Mucosa of gallbladder (tissue), 1 donor: ENCODE data around the gene MXD1. TPM values are rescaled to one million over a fixed set of nuclear protein-coding genes. Genes with fewer than 3 reads are reported as not detected.
"Not testable (repeated sequence)": the region's sequence is repeated elsewhere in the genome, so short reads cannot be mapped to it uniquely, and the experiment has no call there.

ENCODE experiments used
- DNase-seq: peaks from one replicate; pipeline ENCODE4 v3.0.0-alpha.2; 2020; ENCODE audit warnings: low spot score
- total RNA-seq: library from RNA; stranded (reverse); gene quantifications from one replicate; pipeline ENCODE4 v1.2.1, GENCODE V29; 2021
- donor health status: DM: no; HTN: no; CAD: no.

MXD1 gene
- 13.7 TPM for total RNA-seq

GRCh38 chr2:69914950-69915945 lies at the start of gene MXD1:
MXD1 (plus strand) TSS chr2:69915109; CDS start chr2:69915331, 222 bp downstream.
- DNase-seq = no peak

GRCh38 chr2:69888451-69888850 lies 26.5 kb upstream of the MXD1 start:
- no peak for DNase-seq

GRCh38 chr2:69889302-69889701 lies 25.6 kb upstream of the MXD1 start:
- DNase-seq = no peak

DNA sequence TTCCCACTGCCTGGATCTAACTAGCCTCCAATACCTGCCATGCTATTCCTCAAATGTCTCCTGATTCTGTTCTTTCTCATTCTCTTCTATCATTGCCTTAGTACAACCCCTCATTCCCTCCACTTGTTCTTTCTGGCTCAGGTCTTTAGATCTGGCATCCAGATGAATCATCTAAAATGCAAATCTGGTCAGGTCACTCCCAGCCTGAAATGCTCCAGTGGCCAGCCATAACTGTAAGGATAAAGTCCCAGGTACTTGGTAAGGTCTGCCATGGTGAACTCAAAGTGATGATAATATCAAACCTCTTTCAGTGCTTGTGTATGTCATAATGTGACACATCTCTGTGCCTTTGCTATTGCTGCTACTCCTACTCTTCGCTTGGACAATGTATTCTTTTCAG lies 24.0 kb upstream of the MXD1 start:
- no peak for DNase-seq

GRCh38 chr2:69892838-69893424 lies 22.0 kb upstream of the MXD1 start:
- not testable (repeated sequence) for DNase-seq

- DNase-seq = peak; percentile 72
Measured at GRCh38 chr2:69893684-69894551, 21.0 kb upstream of the MXD1 start, which contains the start of gene SNRNP27. SNRNP27 (plus strand) TSS chr2:69893956; CDS start chr2:69893985, 29 bp downstream.

- DNase-seq = not testable (repeated sequence)
Measured at GRCh38 chr2:69894737-69895136, 20.2 kb upstream of the MXD1 start.

DNA sequence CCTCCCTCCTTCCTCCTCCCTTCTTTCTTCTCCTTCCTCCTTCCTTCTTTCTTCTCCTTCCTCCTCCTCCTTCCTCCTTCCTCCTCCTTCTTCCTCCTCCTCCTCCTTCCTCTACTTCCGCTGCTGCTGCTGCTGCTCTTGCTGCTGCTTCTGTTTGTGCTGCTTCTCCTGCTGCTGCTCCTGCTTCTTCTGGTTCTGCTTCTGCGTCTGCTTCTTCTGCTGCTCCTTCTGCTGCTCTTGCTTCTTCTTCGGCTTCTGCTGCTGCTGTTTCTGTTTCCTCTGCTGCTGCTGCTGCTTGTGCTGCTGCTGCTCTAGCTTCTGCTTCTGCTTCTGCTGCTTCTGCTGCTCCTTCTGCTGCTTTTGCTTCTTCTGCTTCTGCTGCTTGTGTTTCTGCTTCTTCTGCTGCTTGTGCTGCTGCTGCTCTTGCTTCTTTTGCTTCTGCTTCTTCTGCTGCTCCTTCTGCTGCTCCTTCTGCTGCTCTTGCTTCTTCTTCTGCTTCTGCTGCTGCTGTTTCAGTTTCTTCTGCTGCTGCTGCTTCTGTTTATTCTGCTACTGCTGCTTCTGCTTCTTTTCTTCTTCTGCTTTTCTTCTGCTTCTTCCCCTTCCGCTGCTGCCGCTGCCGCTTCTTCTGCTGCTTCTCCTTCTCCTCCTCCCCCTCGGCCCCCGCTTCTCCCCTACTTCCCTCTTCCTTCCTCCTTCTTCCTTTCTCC lies 12.5 kb upstream of the MXD1 start:
- no peak for DNase-seq

GRCh38 chr2:69907216-69907615 lies 7.7 kb upstream of the MXD1 start:
- no peak for DNase-seq

- no peak for DNase-seq
Measured at GRCh38 chr2:69911985-69912563, 2.8 kb upstream of the MXD1 start.

- peak; percentile 100 for DNase-seq
Measured at GRCh38 chr2:69914164-69914949, 552 bp upstream of the MXD1 start.

GRCh38 chr2:69916106-69916505 lies 1.2 kb downstream of the MXD1 start:
- DNase-seq = no peak

DNA sequence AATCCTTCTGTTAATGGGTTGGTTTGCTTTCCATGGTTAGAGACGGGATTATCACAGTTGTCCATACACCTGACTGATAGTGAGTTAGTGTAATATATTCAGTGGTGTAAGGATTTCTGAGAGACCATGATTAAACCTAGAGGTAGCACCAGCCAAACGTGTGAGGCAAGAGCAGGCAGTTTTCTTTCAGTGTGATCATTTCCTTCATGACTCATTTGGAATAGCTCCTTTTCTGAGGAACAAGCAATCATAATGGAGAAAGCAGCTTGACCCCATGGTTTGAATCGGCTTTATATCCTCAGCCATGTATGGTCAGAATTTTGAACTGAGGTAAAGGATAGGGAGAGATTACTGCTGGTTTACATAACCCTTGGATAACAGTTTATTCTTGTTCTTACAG lies 2.9 kb downstream of the MXD1 start:
- DNase-seq = no peak

DNA sequence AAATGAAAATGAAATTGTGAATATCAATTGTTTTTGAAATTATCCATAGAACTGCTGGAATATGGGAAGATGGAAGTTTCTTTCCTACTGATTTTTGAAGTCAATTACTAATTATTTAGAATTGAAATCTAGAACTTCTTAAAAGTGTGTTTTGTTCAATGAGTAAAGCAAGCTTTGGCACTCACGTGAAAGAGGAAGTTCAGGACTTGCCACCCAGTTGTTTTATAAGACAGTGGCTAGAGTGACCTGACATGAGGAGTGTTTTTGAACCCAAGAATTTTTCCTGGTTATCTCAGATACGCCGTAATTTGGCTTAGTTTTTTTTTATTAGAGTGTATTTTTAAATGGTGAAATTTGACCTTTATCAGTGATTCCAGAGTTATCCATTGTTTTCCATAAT lies 3.5 kb downstream of the MXD1 start:
- no peak for DNase-seq

DNA sequence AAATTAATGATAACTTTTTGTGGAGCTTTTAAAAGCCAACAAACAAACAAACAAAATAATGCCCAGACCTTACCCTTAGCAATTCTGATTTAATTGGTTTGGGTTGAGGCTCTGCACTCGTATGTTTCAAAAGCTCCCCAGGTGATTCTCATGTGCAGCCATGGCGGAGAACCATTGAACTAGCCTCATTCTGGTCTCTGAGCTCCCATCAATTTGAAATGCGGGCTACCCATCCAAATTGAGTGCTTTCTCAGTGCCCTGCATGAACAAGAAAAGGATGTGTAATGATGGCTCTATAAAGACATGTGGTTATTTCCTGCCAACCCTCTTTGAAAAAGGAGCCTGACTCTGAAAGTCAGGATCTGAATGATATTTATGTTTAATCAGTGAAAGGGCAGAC lies 8.2 kb downstream of the MXD1 start:
- no peak for DNase-seq

DNA sequence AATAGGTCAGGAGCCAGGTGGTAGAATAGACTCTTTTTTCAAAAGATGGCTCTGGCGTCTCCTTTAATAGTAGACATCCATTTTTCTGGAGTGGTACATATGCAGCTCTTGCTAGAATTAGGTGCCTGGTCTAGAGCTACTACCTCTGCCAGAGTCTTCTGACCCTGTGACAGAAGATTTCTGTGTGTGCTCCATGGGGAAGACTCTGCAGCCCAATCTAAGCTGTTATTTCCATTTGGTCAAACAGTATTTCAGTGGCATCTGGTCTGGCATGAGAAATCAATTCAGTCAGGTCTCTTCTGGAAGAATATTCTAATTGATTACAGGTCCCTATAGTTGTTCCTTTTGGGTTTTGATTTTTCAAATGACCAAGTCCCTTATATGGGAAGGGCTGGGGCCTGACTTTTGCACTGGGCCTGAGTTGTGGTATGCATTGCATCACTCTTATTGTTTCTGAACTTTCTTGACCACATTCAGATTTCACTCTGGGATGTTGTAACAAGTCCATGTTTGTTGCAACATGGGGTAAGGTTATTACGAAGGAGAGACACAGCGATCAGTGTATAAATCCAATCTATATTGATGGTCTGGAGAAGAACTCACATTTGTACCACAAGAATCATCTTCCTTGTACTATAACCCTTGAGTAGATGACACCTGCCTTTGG lies 12.1 kb downstream of the MXD1 start:
- DNase-seq = no peak

DNA sequence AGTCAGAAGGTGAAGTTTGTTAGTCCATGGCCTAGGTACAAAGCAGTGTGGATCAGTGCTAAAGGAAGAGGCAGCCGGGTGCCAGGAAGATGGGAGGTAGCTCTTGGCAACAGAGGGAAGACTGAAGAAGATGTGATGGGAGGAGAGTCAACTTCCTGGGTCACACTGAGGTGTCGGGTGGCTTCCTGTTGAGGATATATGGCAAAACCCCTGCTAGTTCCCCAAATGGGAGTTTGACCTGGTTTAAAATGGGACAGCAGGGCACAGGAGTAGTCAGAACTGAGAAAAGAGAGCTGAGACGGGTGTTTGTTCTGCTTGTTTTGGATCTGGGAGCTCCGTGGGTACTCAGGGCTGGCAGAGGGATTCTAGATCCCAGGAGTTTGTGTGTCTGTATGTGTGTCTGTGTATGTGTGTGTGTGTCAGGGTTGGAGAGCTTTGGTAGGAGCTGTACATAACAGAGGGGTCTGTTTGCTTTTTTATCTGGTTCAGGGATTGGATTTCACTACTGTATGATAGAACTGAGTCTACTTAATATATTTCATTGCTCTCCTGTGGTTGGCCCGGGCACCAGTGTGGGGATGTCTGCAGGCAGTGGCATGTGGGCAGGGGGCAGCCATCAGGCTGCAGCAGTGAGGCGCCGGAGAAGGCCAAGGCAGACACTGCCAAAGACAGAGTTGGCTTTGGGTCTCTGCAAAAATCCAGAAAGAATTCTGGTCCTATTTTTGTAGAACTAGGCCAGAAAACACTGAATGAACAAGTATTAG lies 17.1 kb downstream of the MXD1 start:
- DNase-seq = no peak

GRCh38 chr2:69932596-69932922 lies 17.6 kb downstream of the MXD1 start:
- no peak for DNase-seq

DNA sequence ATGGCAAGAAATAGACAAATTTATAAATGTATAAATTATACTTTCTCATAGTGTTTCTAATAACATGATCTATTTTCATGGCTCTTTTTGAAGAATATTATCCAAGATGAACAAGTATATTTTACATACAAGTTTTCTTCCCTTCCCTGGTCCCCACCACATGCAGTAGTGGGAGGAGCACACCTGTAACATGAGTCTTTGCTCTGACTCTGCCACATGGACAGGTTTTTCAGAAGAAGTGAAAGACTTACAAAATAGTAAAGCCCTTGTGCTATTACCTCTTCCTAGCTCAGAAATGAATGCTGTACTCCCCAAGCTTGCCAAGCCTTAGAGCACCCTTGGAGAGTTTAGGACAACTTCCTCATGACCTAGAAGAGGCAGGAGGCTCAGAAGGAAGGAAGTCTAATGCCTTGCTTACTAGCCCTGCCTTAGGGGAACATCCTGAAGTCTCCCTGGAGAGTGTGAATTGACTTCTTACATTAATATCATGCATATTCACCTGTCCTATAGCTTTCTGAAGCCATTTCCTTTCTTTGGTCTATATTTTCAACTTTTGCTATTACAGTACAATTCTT lies 18.4 kb downstream of the MXD1 start:
- no peak for DNase-seq
